Measurements from ENCODE around the gene TMEM222. TPM values are rescaled to one million over a fixed set of nuclear protein-coding genes. Genes with fewer than 3 reads are reported as not detected.
"Not testable (repeated sequence)": the region's sequence is repeated elsewhere in the genome, so short reads cannot be mapped to it uniquely, and the experiment has no call there.

TMEM222 gene
- total RNA-seq, 1 donor from 2014 or later: 43.5 TPM

DNA sequence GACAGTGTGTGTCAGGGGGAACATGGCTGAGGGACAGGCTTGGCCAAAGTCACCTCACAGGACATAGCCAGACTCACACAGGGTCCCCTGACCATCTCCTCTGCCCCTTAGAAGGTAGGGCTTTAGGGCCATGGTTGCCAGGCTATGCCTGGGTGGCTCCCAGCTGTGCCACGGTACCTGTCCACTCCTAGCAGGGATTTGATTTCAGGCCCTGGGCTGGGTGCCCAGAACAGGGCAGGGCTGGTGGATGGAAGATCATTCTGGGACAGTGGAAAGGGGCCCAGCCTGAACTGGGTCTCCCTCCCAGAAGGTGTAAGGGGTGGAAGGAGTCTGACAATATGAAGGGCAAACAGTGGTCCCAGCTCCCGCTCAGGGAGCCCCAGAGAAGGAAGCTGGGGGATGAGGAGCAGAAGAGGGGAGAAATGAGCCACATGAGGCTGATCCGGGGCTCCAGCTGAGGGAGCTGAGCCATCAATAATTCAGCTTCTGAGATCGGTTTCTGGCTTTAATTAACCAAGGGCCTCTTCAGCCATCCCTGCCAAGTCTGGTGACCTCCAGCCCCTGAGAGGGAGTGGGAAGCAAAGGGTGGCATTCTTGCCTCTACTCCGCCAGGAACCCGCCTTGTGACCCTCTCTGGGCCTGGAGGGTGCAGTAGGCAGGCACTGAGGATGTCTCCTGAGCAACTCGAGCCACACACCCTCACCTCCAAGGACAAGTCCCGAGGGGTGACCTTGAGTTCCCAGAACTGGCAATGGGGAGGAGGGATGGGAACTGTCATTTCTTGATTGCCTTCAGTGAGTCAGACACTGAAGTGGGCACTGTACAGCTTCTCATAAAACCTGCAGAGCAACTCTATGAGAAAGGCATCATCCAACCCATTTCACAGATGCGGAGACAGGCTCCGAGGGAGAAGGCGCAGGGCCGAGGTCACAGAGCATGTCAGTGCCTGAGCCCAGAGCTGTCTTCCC lies 59.1 kb downstream of the TMEM222 start:
- TF ChIP-seq, protein P1, sequence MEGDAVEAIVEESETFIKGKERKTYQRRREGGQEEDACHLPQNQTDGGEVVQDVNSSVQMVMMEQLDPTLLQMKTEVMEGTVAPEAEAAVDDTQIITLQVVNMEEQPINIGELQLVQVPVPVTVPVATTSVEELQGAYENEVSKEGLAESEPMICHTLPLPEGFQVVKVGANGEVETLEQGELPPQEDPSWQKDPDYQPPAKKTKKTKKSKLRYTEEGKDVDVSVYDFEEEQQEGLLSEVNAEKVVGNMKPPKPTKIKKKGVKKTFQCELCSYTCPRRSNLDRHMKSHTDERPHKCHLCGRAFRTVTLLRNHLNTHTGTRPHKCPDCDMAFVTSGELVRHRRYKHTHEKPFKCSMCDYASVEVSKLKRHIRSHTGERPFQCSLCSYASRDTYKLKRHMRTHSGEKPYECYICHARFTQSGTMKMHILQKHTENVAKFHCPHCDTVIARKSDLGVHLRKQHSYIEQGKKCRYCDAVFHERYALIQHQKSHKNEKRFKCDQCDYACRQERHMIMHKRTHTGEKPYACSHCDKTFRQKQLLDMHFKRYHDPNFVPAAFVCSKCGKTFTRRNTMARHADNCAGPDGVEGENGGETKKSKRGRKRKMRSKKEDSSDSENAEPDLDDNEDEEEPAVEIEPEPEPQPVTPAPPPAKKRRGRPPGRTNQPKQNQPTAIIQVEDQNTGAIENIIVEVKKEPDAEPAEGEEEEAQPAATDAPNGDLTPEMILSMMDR (IDR thresholded peaks at IDR 0.05; ENCODE audit: unreplicated experiment): no peak
- Mint-ChIP-seq H3K9me3 (ENCODE audit: unreplicated experiment) (no peaks in the 10 kb centered on the region), H3K36me3 (ENCODE audit: low read depth, unreplicated experiment) (peaks cover 4% of the 10 kb centered on the region), H3K27me3 (ENCODE audit: unreplicated experiment) (peaks cover 3% of the 10 kb centered on the region), H3K27ac (ENCODE audit: unreplicated experiment) (no peak overlapping the region), H3K4me1 (ENCODE audit: unreplicated experiment) (peaks cover 11% of the 10 kb centered on the region), H3K4me3 (ENCODE audit: unreplicated experiment) (no peak overlapping the region)
- DNase-seq (ENCODE audit: low spot score): no peak

DNA sequence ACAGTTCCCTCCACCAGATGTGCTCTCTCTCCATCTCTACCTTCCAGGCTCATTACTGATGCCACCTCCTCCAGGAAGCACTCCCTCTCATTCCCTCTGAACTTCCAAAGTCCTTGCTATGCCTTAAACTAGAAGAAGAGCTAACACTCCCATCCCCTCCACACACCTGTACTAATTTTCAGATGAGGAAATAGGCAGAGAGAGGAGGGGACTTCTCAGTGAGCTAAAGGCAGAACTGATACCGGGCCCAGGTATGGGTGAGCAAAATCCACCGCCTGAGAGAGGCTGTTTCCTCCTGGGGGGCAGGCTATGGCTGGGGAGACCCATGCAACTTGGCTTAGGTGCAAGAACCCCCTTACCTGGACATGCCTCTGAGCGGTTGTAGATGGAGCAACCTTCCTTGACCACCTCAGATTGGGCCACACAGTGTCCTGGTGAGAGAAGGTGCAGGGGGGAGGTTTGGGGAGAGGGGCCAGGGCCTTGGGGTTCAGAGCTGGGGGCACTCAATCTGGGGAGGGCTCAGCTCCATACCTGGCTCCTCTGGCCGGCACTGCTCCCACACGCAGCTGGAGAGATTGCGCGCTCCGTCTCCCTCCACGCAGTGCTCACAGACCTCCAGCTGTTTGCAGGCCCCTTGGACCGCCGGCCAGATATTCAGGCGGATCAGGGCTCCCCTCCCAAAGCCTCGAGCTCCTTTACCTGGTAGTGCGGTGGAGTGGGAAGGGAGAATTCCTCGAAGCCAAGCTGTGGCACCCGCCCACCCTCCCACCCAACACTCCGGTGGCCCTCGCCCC lies 60.2 kb downstream of the TMEM222 start:
- no peak for DNase-seq (ENCODE audit: low spot score)
- H3K27me3 Mint-ChIP-seq (ENCODE audit: unreplicated experiment): peaks cover 3% of the 10 kb centered on the region
- no peak overlapping the region for H3K27ac Mint-ChIP-seq (ENCODE audit: unreplicated experiment)
- H3K9me3 Mint-ChIP-seq (ENCODE audit: unreplicated experiment): no peaks in the 10 kb centered on the region
- peaks cover 4% of the 10 kb centered on the region for H3K4me1 Mint-ChIP-seq (ENCODE audit: unreplicated experiment)
- peaks cover 4% of the 10 kb centered on the region for H3K36me3 Mint-ChIP-seq (ENCODE audit: low read depth, unreplicated experiment)
- no peak overlapping the region for H3K4me3 Mint-ChIP-seq (ENCODE audit: unreplicated experiment)
- TF ChIP-seq, protein P1 (IDR thresholded peaks at IDR 0.05; ENCODE audit: unreplicated experiment): no peak

DNA sequence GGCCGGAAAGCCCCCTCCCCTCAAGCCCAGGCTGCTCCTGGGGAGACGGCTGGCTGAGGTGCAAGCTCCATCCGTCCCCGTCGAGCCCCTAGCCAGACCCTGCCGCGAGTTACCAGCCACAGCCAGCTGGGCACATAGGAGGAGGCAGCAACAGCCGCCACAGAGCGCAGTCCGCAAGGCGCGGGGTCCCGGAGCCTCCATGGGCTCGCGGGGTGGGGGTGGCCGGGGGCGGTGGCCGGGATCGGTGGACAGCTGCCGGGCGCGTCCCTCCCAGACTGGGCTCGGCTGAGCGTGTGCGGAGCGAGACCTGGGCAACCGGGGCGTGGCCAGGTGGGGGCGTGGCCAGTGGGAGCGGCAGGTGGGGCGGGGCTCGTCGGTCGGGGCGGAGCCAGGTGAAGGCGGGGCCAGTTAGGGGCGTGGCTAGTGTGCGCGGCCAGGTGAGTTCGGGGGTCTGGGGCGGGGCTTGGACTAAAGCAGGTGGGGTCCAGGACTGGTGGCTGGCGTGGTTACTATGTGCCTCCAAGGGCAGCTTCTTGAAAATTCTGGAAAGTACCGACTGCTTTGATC lies 61.2 kb downstream of the TMEM222 start, which contains the start of gene CD164L2:
Gene CD164L2 (minus strand): TSS at position 295 of the 567 bp plus-strand sequence. CDS start 94 bp downstream, at position 201.
- Mint-ChIP-seq H3K27me3 (ENCODE audit: unreplicated experiment) (peaks cover 3% of the 10 kb centered on the region), H3K36me3 (ENCODE audit: low read depth, unreplicated experiment) (peaks cover 4% of the 10 kb centered on the region), H3K27ac (ENCODE audit: unreplicated experiment) (no peak within 1 kb of the TSS), H3K4me1 (ENCODE audit: unreplicated experiment) (peaks cover 4% of the 10 kb centered on the region), H3K9me3 (ENCODE audit: unreplicated experiment) (no peaks in the 10 kb centered on the region), H3K4me3 (ENCODE audit: unreplicated experiment) (no peak within 1 kb of the TSS)
- TF ChIP-seq, protein P1 (IDR thresholded peaks at IDR 0.05; ENCODE audit: unreplicated experiment): no peak
- DNase-seq (ENCODE audit: low spot score): peak; percentile 56

DNA sequence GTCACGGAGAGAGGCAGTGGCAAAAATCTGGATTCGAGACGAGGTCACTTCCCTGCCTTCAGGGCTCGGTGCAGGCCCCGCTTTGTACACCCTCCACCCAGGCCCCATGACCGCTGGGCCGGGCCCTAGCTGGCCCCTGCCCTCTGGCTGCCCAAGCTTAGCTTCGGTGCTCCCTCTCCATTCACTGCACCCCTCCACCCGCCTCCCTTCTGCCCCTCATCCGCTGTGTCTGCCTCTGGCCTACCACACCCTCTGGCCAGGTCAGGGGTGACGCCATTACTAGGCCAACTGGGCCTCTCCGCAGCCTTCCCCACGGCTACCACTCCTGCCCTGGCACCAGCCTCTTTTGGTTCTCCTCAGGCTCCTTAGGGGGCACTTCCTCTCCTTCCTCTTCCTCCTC lies 61.7 kb downstream of the TMEM222 start:
- no peak for DNase-seq (ENCODE audit: low spot score)
- Mint-ChIP-seq H3K27me3 (ENCODE audit: unreplicated experiment) (peaks cover 3% of the 10 kb centered on the region), H3K4me1 (ENCODE audit: unreplicated experiment) (peaks cover 8% of the 10 kb centered on the region), H3K9me3 (ENCODE audit: unreplicated experiment) (no peaks in the 10 kb centered on the region), H3K36me3 (ENCODE audit: low read depth, unreplicated experiment) (peaks cover 4% of the 10 kb centered on the region), H3K4me3 (ENCODE audit: unreplicated experiment) (no peak overlapping the region), H3K27ac (ENCODE audit: unreplicated experiment) (no peak overlapping the region)
- TF ChIP-seq, protein P1 (IDR thresholded peaks at IDR 0.05; ENCODE audit: unreplicated experiment): no peak

DNA sequence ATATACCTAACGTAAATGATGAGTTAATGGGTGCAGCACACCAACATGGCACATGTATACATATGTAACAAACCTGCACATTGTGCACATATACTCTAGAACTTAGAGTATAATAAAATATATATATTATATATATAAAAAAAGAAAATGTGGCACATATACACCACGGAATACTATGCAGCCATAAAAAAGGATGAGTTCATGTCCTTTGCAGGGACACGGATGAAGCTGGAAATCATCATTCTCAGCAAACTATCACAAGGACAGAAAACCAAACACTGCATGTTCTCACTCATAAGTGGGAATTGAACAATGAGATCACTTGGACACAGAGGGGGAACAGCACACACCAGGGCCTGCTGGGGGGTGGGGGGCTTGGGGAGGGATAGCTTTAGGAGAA lies 62.8 kb downstream of the TMEM222 start:
- H3K4me3 Mint-ChIP-seq (ENCODE audit: unreplicated experiment); DNase-seq (ENCODE audit: low spot score); H3K9me3 Mint-ChIP-seq (ENCODE audit: unreplicated experiment); H3K27me3 Mint-ChIP-seq (ENCODE audit: unreplicated experiment); H3K36me3 Mint-ChIP-seq (ENCODE audit: low read depth, unreplicated experiment); H3K27ac Mint-ChIP-seq (ENCODE audit: unreplicated experiment): not testable (repeated sequence)
- H3K4me1 Mint-ChIP-seq (ENCODE audit: unreplicated experiment): peaks cover 12% of the 10 kb centered on the region

Data from endothelial cell (in vitro differentiated cells).